HL-60/S4 treated with retinoic acid at 250 ng/mL for 4 days and 3 days (cell line): ENCODE results near the gene GMDS.

ENCODE experiments used
- in situ Hi-C: fragments of 300-500 bp; cut with MboI; formaldehyde crosslinking; loops from 2 replicates; pipeline ENCODE4 v1.7.0; 2022; ENCODE audit warnings: low sequenced_read_pairs

GMDS gene

DNA sequence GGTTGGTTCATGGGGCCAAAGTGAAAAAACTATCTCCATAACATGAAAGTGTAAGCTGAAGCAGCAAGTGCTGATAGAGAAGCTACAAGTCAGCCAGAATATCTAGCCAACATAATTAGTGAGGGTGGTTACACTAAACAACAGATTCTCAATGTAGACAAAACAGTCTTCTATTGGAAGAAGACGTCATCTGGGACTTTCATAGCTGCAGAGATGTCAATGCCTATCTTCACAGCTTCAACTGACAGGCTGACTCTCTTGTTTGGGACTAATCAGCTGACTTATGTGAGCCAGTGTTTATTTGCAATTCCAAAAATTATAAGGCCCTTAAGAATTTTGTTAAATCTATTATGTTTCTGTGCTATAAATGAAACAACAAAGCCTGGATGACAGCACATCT is 63.2 kb downstream of the GMDS start:
- in situ Hi-C loops = no loop called here

GRCh38 chr6:2181567-2181966 is 63.8 kb downstream of the GMDS start:
- in situ Hi-C loops = no loop called here

- in situ Hi-C loops = no loop called here
Observed at GRCh38 chr6:2179950-2180349, 65.5 kb downstream of the GMDS start.

GRCh38 chr6:2179241-2179640 is 66.2 kb downstream of the GMDS start:
- in situ Hi-C loops = no loop called here

GRCh38 chr6:2178125-2178524 is 67.3 kb downstream of the GMDS start:
- in situ Hi-C loops = no loop called here

DNA sequence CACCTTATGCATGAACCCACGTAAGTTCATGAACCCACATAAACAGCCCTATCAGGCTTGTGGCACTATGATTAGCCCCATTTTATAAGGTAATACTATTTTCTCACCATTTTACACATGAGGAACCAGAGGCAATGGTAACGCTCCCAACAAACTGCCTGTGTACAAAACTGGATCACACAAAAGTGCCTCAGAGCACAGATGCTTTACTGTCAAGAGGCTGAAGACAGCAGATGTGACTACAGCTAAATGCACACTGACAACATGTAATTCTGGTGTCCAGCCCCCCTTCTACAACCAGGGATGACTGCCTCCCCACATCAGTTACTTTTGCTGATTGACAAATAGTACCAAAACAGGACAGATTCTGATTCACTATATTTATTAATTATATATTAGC is 69.6 kb downstream of the GMDS start:
- in situ Hi-C loops = no loop called here

GRCh38 chr6:2173203-2173961 is 72.0 kb downstream of the GMDS start:
- in situ Hi-C loops = no loop called here

DNA sequence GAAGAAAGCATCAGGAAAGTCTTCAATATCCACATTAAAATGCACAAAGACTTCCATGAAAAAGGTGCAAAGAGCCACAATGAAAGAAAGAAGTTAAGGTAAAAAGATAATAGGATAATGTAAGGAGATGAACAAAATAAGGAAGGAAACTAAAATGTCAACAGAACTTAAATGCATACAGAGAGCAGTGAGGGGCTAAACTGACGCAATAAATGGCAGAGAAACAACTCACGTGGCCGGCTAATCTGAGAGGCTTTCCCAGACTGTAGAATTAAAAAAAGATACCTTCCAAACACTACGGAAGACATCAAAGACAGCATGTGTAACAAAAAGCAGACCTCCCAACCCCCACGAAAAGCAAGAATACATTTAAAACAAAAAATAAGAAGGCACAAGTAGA is 73.7 kb downstream of the GMDS start:
- in situ Hi-C loops = no loop called here

DNA sequence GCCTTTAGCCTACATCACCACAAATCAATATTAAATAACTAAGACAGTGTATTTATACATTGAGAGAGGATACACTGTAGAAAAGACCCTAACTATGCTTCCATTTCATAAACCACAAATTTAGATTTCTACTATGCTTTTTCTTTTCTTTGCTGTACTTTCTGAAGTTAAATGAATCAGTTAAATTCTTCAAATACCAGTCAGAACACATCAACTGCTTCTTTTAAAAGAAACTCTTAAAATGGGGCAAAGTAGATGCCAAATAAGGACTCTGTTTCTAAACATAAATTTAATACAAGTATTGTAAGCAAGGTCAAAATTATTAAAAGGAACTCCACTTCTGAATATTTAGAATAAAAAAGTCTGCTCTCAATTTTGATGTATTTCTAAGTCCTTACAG is 76.9 kb downstream of the GMDS start:
- in situ Hi-C loops = no loop called here

- in situ Hi-C loops = no loop called here
Observed at GRCh38 chr6:2166717-2167116, 78.7 kb downstream of the GMDS start.

DNA sequence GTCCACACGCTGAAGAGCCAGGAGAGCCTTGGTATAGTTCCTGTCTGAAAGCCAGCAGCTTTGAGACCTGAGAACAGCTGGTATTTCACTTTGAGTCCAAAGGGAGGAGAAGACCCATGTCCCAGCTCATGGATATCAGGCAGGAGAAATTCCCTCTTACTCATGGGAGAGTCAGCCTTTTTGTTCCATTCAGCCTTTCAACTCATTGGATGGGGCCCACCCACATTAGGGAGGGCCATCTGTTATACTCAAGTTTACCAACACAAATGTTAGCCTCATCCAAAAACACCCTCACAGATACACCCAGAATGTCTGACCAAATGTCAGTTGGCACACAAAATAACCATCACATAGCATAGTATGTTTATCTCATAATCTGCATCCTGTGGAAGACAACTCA is 80.1 kb downstream of the GMDS start:
- in situ Hi-C loops = no loop called here

GRCh38 chr6:2164481-2164880 is 80.9 kb downstream of the GMDS start:
- in situ Hi-C loops = no loop called here

DNA sequence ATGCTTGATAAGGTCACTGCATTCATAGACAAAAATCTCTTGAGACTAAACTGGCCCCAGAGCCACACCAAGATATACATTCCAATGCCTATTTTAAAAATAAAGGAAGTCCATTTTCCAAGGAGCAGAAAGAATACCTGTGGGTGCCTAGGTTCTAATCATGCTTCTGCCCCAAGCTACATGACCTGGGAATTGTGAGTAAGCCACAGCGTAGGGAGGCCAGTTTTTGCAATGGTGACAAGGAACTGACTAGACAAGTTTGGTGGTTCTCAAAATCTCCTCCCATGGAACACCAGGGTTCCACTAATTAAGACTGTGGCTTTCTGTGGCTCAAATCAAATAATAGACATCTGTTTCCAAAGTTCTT is 83.3 kb downstream of the GMDS start:
- in situ Hi-C loops = no loop called here

DNA sequence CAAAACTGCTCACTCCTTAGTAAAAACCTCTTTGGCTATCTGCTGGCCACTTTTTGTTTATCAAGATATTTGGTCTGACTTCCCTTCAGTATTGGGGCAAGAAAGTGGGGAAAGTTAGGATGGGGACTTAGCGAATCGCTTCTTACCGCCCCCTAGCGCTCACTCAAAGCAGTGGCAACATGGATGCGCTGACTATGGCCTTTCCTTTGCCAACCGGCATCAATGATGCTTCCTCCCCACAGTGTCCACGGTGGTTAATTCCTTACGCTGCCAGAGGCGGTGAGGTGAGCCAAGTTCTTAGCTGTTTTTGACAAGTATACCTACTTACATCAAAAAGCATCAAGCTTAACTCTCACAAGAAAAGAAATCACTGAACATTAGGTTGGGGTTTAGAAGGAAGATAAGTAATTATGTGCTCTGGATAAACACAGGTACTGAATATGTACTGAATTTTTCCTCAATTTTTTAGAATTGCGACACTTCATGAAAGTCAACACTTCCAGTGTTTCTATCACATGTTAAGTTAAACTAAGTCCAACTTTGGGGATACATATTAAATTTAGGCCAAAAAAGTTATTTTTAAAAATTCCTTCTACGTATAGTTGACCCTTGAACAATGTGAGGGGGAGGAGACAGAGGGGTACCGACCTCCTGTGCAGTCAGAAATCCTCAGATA is 86.7 kb downstream of the GMDS start:
- in situ Hi-C loops = no loop called here

GRCh38 chr6:2157441-2158127 is 87.8 kb downstream of the GMDS start:
- in situ Hi-C loops = no loop called here

GRCh38 chr6:2155206-2155605 is 90.2 kb downstream of the GMDS start:
- in situ Hi-C loops = no loop called here

- in situ Hi-C loops = no loop called here
Observed at GRCh38 chr6:2149361-2150006, 95.9 kb downstream of the GMDS start.

GRCh38 chr6:2148748-2149147 is 96.7 kb downstream of the GMDS start:
- in situ Hi-C loops = no loop called here

GRCh38 chr6:2147766-2148448 is 97.5 kb downstream of the GMDS start:
- in situ Hi-C loops = no loop called here

GRCh38 chr6:2147261-2147660 is 98.1 kb downstream of the GMDS start:
- in situ Hi-C loops = no loop called here

DNA sequence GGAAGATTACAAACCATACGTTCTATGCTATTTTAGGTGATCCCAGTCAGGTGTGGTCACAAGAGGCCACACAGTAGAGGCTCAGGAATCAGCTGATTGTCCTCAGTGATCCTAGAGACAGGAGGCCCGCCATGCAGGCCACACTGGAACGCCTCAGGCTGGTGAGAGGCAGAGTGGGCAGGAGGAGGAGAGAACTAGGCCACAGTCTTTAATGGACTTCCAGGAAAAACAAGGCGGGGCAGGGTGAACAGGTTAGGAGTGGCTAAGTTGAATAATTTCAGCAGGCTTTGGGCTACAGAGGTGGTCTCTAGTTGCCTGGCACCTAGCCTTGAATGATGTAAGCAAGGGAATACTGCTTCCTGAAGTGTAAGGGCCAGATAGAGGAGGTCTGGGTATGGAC is 101.2 kb downstream of the GMDS start:
- in situ Hi-C loops = no loop called here
